Glutamatergic neuron (in vitro differentiated cells): ENCODE data around the gene CYBC1. TPM values are rescaled to one million over a fixed set of nuclear protein-coding genes. Genes with fewer than 3 reads are reported as not detected.

Experiments
- DNase-seq: peaks from one replicate; pipeline ENCODE4 v3.0.0; 2022
- H3K27ac Mint-ChIP-seq: one replicate; pipeline ENCODE4 v1.8.0; 2020; ENCODE audit warnings: mild to moderate bottlenecking, mixed read lengths, inconsistent platforms; ENCODE audit not compliant: unreplicated experiment
- H3K27me3 Mint-ChIP-seq: one replicate; pipeline ENCODE4 v1.8.0; 2020; ENCODE audit warnings: mild to moderate bottlenecking, moderate library complexity, mixed read lengths, inconsistent platforms; ENCODE audit not compliant: unreplicated experiment
- H3K36me3 Mint-ChIP-seq: one replicate; pipeline ENCODE4 v1.8.0; 2020; ENCODE audit warnings: mild to moderate bottlenecking, mixed read lengths, inconsistent platforms; ENCODE audit not compliant: unreplicated experiment
- H3K4me1 Mint-ChIP-seq: one replicate; pipeline ENCODE4 v1.8.0; 2020; ENCODE audit warnings: mild to moderate bottlenecking, low read depth, mixed read lengths, inconsistent platforms; ENCODE audit not compliant: unreplicated experiment
- H3K4me3 Mint-ChIP-seq: one replicate; pipeline ENCODE4 v1.8.0; 2020; ENCODE audit warnings: mild to moderate bottlenecking, mixed read lengths, inconsistent platforms; ENCODE audit not compliant: unreplicated experiment
- H3K9me3 Mint-ChIP-seq: one replicate; pipeline ENCODE4 v1.8.0; 2020; ENCODE audit warnings: mild to moderate bottlenecking, moderate library complexity, mixed read lengths, inconsistent platforms; ENCODE audit not compliant: unreplicated experiment
- long read RNA-seq: library from polyadenylated mRNA; unstranded; transcript quantifications from one replicate; pipeline ENCODE4 v2.0.0, GENCODE V29; 2020; ENCODE audit not compliant: unreplicated experiment
- total RNA-seq: library from RNA; stranded (reverse); fragmentation: NEBNext Ultra II Directional; extraction: Animal tissue kit (Norgen Biotek cat#: 25700); gene quantifications from one replicate; pipeline ENCODE4 v1.2.1, GENCODE V29; 2021; ENCODE audit not compliant: unreplicated experiment
- TF ChIP-seq, protein P1 (sequence below): fragments of 200-600 bp; sonication (generic); IDR thresholded peaks from one replicate; pipeline ENCODE4 v1.5.0; 2021; ENCODE audit not compliant: partially characterized antibody, unreplicated experiment

CYBC1 gene
- 134 TPM for total RNA-seq
- long read RNA-seq, full-length matches to known transcripts = 104 of 124 reads
- long read RNA-seq, partial matches to known transcripts = 3 of 124 reads
- long read RNA-seq, other reads (novel, unspliced or antisense) = 17 of 124 reads

- peak within 1 kb of the TSS; percentile 59 for H3K27ac Mint-ChIP-seq
- H3K36me3 Mint-ChIP-seq = no peaks in the 10 kb centered on the region
- peak; percentile 94 for DNase-seq
- TF ChIP-seq, protein P1, sequence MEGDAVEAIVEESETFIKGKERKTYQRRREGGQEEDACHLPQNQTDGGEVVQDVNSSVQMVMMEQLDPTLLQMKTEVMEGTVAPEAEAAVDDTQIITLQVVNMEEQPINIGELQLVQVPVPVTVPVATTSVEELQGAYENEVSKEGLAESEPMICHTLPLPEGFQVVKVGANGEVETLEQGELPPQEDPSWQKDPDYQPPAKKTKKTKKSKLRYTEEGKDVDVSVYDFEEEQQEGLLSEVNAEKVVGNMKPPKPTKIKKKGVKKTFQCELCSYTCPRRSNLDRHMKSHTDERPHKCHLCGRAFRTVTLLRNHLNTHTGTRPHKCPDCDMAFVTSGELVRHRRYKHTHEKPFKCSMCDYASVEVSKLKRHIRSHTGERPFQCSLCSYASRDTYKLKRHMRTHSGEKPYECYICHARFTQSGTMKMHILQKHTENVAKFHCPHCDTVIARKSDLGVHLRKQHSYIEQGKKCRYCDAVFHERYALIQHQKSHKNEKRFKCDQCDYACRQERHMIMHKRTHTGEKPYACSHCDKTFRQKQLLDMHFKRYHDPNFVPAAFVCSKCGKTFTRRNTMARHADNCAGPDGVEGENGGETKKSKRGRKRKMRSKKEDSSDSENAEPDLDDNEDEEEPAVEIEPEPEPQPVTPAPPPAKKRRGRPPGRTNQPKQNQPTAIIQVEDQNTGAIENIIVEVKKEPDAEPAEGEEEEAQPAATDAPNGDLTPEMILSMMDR = no peak
- H3K4me1 Mint-ChIP-seq = peaks cover 6% of the 10 kb centered on the region
- peak within 1 kb of the TSS; percentile 90 for H3K4me3 Mint-ChIP-seq
- peaks cover 9% of the 10 kb centered on the region for H3K27me3 Mint-ChIP-seq
- H3K9me3 Mint-ChIP-seq = peaks cover 5% of the 10 kb centered on the region
Measured at GRCh38 chr17:82450357-82451106, at the start of gene CYBC1. Gene CYBC1 (minus strand): TSS chr17:82450752. CDS start chr17:82449254, 1,498 bp downstream.

DNA sequence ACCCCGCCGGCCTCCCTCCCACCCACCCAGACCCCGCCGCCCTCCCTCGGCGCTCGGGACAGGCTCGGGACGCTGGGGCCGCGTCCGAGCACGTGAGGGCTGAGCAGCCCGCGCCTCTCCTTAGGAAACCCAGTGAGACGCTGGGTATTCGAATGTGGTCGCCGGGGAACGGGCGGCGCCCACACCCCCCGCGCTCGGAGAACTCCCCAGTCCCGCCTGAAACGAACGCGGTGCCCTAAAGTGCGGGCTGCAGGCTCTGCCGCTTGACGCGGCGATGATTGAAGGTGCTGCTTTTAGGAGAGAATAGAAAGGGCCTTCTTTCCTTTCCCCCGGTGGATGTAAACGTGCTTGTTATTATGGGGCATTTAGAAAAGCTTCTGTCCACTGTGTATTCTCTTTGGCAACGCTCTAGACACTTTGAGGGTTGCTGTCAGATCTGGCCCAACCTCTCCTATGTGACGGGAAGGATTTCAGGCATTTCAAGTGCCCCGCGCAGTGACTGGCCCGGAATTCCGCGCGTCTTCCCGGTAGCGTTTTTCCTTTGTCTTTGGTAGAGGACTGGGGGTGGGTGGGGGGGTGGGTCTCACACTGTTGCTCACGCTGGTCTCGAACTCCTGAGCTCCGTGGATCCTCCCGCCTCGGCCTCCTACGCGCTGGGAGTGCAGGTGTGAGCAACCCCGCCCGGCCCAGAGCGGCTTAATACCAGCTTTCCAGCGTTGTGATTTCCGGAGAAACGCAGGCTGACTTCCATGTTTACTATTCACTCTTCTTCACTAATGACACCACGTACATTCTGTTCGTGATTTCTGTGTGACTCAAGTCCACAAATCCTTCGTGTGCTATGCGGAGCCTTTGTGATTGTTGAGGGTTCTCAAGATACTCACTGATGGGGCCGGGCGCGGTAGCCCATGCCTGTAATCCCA is 47.2 kb upstream of the CYBC1 start:
- peak; percentile 58 for DNase-seq

GRCh38 chr17:82496529-82497434 is 46.2 kb upstream of the CYBC1 start:
- Mint-ChIP-seq H3K9me3 (peaks cover 15% of the 10 kb centered on the region), H3K4me1 (peaks cover 4% of the 10 kb centered on the region), H3K36me3 (no peaks in the 10 kb centered on the region), H3K4me3 (peak overlapping the region; percentile 63), H3K27me3 (peaks cover 20% of the 10 kb centered on the region), H3K27ac (no peak overlapping the region)
- TF ChIP-seq, protein P1 = no peak
- peak; percentile 98 for DNase-seq

More for the DNA sequence above, 47.2 kb upstream of the CYBC1 start:
- Mint-ChIP-seq H3K4me3 (peak overlapping the region; percentile 90), H3K36me3 (no peaks in the 10 kb centered on the region), H3K27ac (peak overlapping the region; percentile 88), H3K9me3 (peaks cover 15% of the 10 kb centered on the region), H3K4me1 (peaks cover 4% of the 10 kb centered on the region), H3K27me3 (peaks cover 20% of the 10 kb centered on the region)
- TF ChIP-seq, protein P1 = no peak

DNA sequence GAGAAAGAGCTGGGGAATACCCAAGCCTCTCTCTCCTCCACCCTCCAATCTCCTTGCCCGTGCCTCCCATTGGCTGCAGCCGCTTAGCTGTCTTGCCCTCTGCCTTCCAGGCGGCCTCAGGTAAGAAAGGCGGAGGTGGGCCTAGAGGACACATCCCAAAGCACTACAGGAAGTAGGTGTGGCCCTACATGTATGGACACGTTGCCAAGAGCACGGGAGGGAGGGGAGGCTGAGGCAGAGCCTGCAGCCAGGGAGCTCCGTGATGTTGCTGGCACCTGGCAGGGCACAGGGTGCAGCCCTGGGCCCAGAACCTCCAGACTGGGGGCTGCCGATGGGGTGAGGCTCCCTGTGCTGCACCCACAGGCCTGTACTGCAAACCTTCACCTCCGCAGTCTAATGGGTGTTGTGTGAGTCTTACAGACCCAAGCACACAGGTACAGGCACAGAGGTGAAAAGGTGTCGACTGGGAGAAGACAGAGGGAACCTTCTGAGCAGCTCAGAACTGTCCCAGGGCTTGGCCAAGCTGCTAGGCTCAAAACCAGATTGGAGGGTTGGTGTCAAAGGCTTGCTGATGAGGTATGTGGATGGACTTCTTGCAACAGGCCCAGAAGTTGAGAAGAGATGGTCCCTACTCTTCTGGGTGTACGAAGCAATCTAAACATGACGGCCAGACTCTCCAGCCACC is 45.4 kb upstream of the CYBC1 start:
- TF ChIP-seq, protein P1 = no peak
- Mint-ChIP-seq H3K9me3 (peaks cover 15% of the 10 kb centered on the region), H3K27me3 (peaks cover 20% of the 10 kb centered on the region), H3K4me1 (peaks cover 7% of the 10 kb centered on the region), H3K36me3 (no peaks in the 10 kb centered on the region), H3K27ac (no peak overlapping the region), H3K4me3 (peak overlapping the region; percentile 63)
- no peak for DNase-seq
